ENCODE measurements around the gene NAP1L5. TPM values are rescaled to one million over a fixed set of nuclear protein-coding genes. Genes with fewer than 3 reads are reported as not detected.

Gene NAP1L5
- total RNA-seq (10 to 100 TPM in 1 of 4 donors, 1 to 10 TPM in 3; 5.2 to 11.9 (median 6.3) TPM), polyA plus RNA-seq (12.9 TPM)
- long read RNA-seq, donor 1, transcript NAP1L5-201 (1 exons, 1,915 nt): major isoform, 9 of 9 reads
- long read RNA-seq, donor 1, partial matches to known transcripts: 0 of 9 reads
- long read RNA-seq, donor 1, other reads (novel, unspliced or antisense): 0 of 9 reads
- long read RNA-seq, donor 2, partial matches to known transcripts: 0 of 1 reads
- long read RNA-seq, donor 2, other reads (novel, unspliced or antisense): 0 of 1 reads
- long read RNA-seq, donor 3, transcript NAP1L5-201 (1 exons, 1,915 nt): major isoform, 22 of 22 reads
- long read RNA-seq, donor 3, partial matches to known transcripts: 0 of 22 reads
- long read RNA-seq, donor 3, other reads (novel, unspliced or antisense): 0 of 22 reads
- long read RNA-seq, donor 4, partial matches to known transcripts: 0 of 4 reads
- long read RNA-seq, donor 4, other reads (novel, unspliced or antisense): 0 of 4 reads

- ATAC-seq (peak; percentile 89 to 91), DNase-seq (peak; percentile 78 to 90 (median 87))
- H3K4me1 ChIP-seq (ENCODE audit: control insufficient read depth, insufficient read depth, low read length): no peaks in the 10 kb centered on the region
- intact Hi-C loops (cut with DNase I): no loop called here
- no peaks in the 10 kb centered on the region for H3K27me3 ChIP-seq (ENCODE audit: control insufficient read depth, insufficient read depth)
- H3K9me3 ChIP-seq (ENCODE audit: control insufficient read depth, low read length): no peaks in the 10 kb centered on the region
- 60% methylated on average over 40 of the region's 40 CpGs for WGBS
- peak within 1 kb of the TSS; percentile 65 for H3K27ac ChIP-seq (ENCODE audit: low read length)
- H3K4me3 ChIP-seq (ENCODE audit: low read length): peak within 1 kb of the TSS; percentile 53
Measured at GRCh38 chr4:88697588-88698329, at the start of gene NAP1L5. TSS of gene NAP1L5 (minus strand) at chr4:88697829. CDS start at chr4:88697754, 75 bp downstream.

GRCh38 chr4:88747351-88747750 is 49.7 kb upstream of the NAP1L5 start:
- no peak overlapping the region for H3K4me3 ChIP-seq (ENCODE audit: low read length)
- DNase-seq (no peak), ATAC-seq (no peak)
- no peaks in the 10 kb centered on the region for H3K27me3 ChIP-seq (ENCODE audit: control insufficient read depth, insufficient read depth)
- no peak overlapping the region for H3K27ac ChIP-seq (ENCODE audit: low read length)
- 96% methylated on average over 7 of the region's 7 CpGs for whole genome bisulfite sequencing
- intact Hi-C loops (cut with DNase I): no loop called here
- H3K4me1 ChIP-seq (ENCODE audit: control insufficient read depth, insufficient read depth, low read length): peaks cover 7% of the 10 kb centered on the region
- no peaks in the 10 kb centered on the region for H3K9me3 ChIP-seq (ENCODE audit: control insufficient read depth, low read length)

GRCh38 chr4:88746206-88746605 is 48.6 kb upstream of the NAP1L5 start:
- 45% methylated on average over 5 of the region's 5 CpGs for WGBS
- DNase-seq (no peak), ATAC-seq (peak in 1 of 2 donors; percentile 7)
- no peaks in the 10 kb centered on the region for H3K27me3 ChIP-seq (ENCODE audit: control insufficient read depth, insufficient read depth)
- intact Hi-C loops (cut with DNase I): no loop called here
- H3K27ac ChIP-seq (ENCODE audit: low read length): peak overlapping the region; percentile 23
- H3K4me3 ChIP-seq (ENCODE audit: low read length): no peak overlapping the region
- H3K9me3 ChIP-seq (ENCODE audit: control insufficient read depth, low read length): no peaks in the 10 kb centered on the region
- H3K4me1 ChIP-seq (ENCODE audit: control insufficient read depth, insufficient read depth, low read length): peaks cover 7% of the 10 kb centered on the region

GRCh38 chr4:88745581-88746163 is 48.0 kb upstream of the NAP1L5 start:
- intact Hi-C loops (cut with DNase I): no loop called here
- H3K9me3 ChIP-seq (ENCODE audit: control insufficient read depth, low read length): no peaks in the 10 kb centered on the region
- 52% methylated on average over 1 of the region's 1 CpG for WGBS
- ATAC-seq (peak; percentile 60 to 70), DNase-seq (no peak)
- H3K27me3 ChIP-seq (ENCODE audit: control insufficient read depth, insufficient read depth): no peaks in the 10 kb centered on the region
- H3K4me1 ChIP-seq (ENCODE audit: control insufficient read depth, insufficient read depth, low read length): peaks cover 7% of the 10 kb centered on the region
- peak overlapping the region; percentile 86 for H3K27ac ChIP-seq (ENCODE audit: low read length)
- no peak overlapping the region for H3K4me3 ChIP-seq (ENCODE audit: low read length)

- H3K27me3 ChIP-seq (ENCODE audit: control insufficient read depth, insufficient read depth): no peaks in the 10 kb centered on the region
- peak overlapping the region; percentile 86 for H3K27ac ChIP-seq (ENCODE audit: low read length)
- ATAC-seq (peak; percentile 45 to 47), DNase-seq (no peak)
- H3K9me3 ChIP-seq (ENCODE audit: control insufficient read depth, low read length): no peaks in the 10 kb centered on the region
- peaks cover 7% of the 10 kb centered on the region for H3K4me1 ChIP-seq (ENCODE audit: control insufficient read depth, insufficient read depth, low read length)
- 48% methylated on average over 1 of the region's 1 CpG for WGBS
- no peak overlapping the region for H3K4me3 ChIP-seq (ENCODE audit: low read length)
- intact Hi-C loops (cut with DNase I): no loop called here
Measured at GRCh38 chr4:88745175-88745574, 47.5 kb upstream of the NAP1L5 start.

- ATAC-seq (peak; percentile 27 to 33), DNase-seq (no peak)
- Histone ChIP-seq H3K4me1 (ENCODE audit: control insufficient read depth, insufficient read depth, low read length) (peaks cover 7% of the 10 kb centered on the region), H3K9me3 (ENCODE audit: control insufficient read depth, low read length) (no peaks in the 10 kb centered on the region), H3K4me3 (ENCODE audit: low read length) (no peak overlapping the region), H3K27me3 (ENCODE audit: control insufficient read depth, insufficient read depth) (no peaks in the 10 kb centered on the region), H3K27ac (ENCODE audit: low read length) (no peak overlapping the region)
- WGBS: 74% methylated on average over 3 of the region's 3 CpGs
- intact Hi-C loops (cut with DNase I): no loop called here
Measured at GRCh38 chr4:88744609-88745008, 47.0 kb upstream of the NAP1L5 start.

- H3K27me3 ChIP-seq (ENCODE audit: control insufficient read depth, insufficient read depth): no peaks in the 10 kb centered on the region
- H3K4me3 ChIP-seq (ENCODE audit: low read length): no peak overlapping the region
- H3K9me3 ChIP-seq (ENCODE audit: control insufficient read depth, low read length): no peaks in the 10 kb centered on the region
- DNase-seq (no peak), ATAC-seq (no peak)
- peaks cover 7% of the 10 kb centered on the region for H3K4me1 ChIP-seq (ENCODE audit: control insufficient read depth, insufficient read depth, low read length)
- WGBS: 87% methylated on average over 3 of the region's 3 CpGs
- H3K27ac ChIP-seq (ENCODE audit: low read length): no peak overlapping the region
- intact Hi-C loops (cut with DNase I): no loop called here
Measured at GRCh38 chr4:88743696-88744095, 46.1 kb upstream of the NAP1L5 start.

GRCh38 chr4:88742561-88742960 is 44.9 kb upstream of the NAP1L5 start:
- no peaks in the 10 kb centered on the region for H3K27me3 ChIP-seq (ENCODE audit: control insufficient read depth, insufficient read depth)
- intact Hi-C loops (cut with DNase I): no loop called here
- ATAC-seq: no peak
- no peak for DNase-seq
- no peaks in the 10 kb centered on the region for H3K9me3 ChIP-seq (ENCODE audit: control insufficient read depth, low read length)
- no peak overlapping the region for H3K27ac ChIP-seq (ENCODE audit: low read length)
- H3K4me3 ChIP-seq (ENCODE audit: low read length): no peak overlapping the region
- whole genome bisulfite sequencing: 75% methylated on average over 2 of the region's 2 CpGs
- peaks cover 7% of the 10 kb centered on the region for H3K4me1 ChIP-seq (ENCODE audit: control insufficient read depth, insufficient read depth, low read length)

GRCh38 chr4:88738180-88738579 is 40.6 kb upstream of the NAP1L5 start:
- no peak overlapping the region for H3K27ac ChIP-seq (ENCODE audit: low read length)
- intact Hi-C loops (cut with DNase I): no loop called here
- ATAC-seq (no peak), DNase-seq (no peak)
- H3K9me3 ChIP-seq (ENCODE audit: control insufficient read depth, low read length): no peaks in the 10 kb centered on the region
- WGBS: 92% methylated on average over 4 of the region's 4 CpGs
- H3K4me1 ChIP-seq (ENCODE audit: control insufficient read depth, insufficient read depth, low read length): peaks cover 5% of the 10 kb centered on the region
- H3K27me3 ChIP-seq (ENCODE audit: control insufficient read depth, insufficient read depth): no peaks in the 10 kb centered on the region
- no peak overlapping the region for H3K4me3 ChIP-seq (ENCODE audit: low read length)

- Histone ChIP-seq H3K4me1 (ENCODE audit: control insufficient read depth, insufficient read depth, low read length) (peaks cover 5% of the 10 kb centered on the region), H3K27ac (ENCODE audit: low read length) (peak overlapping the region; percentile 51), H3K27me3 (ENCODE audit: control insufficient read depth, insufficient read depth) (no peaks in the 10 kb centered on the region), H3K4me3 (ENCODE audit: low read length) (no peak overlapping the region), H3K9me3 (ENCODE audit: control insufficient read depth, low read length) (no peaks in the 10 kb centered on the region)
- WGBS: 67% methylated on average over 14 of the region's 14 CpGs
- intact Hi-C loops (cut with DNase I): no loop called here
- peak in 1 of 2 donors; percentile 28 for ATAC-seq
- no peak for DNase-seq
Measured at GRCh38 chr4:88737307-88737941, 39.8 kb upstream of the NAP1L5 start.
